Measurements from ENCODE around the gene KLHL10. TPM values are rescaled to one million over a fixed set of nuclear protein-coding genes. Genes with fewer than 3 reads are reported as not detected.

KLHL10 gene
- total RNA-seq, 1 experiment from 2014 or later, result not detected

GRCh38 chr17:41794540-41794975 lies 43.1 kb upstream of the KLHL10 start:
- ChIA-PET POLR2A (interaction anchor here (0.7 to 24.1 kb wide), 7 partner anchors 13 to 105 kb away, joined by 3 to 599 read pairs (median 8); partner anchors contain the start of genes EIF1, FKBP10, HAP1 and JUP), CTCF (interaction anchor here (1.6 kb wide), 1 partner anchor 8 kb away, joined by 8 read pairs; the partner anchor contains the start of gene JUP)
- intact Hi-C loops (cut with micrococcal nuclease), result no loop called here
- H3K4me1 Mint-ChIP-seq (ENCODE audit: insufficient read depth, unreplicated experiment), result peaks cover 25% of the 10 kb centered on the region
- BruUV-seq (replicated peaks), result no TSS peak
- H3K27me3 Mint-ChIP-seq (ENCODE audit: insufficient read depth, unreplicated experiment), result no peaks in the 10 kb centered on the region
- H3K9me3 Mint-ChIP-seq (ENCODE audit: unreplicated experiment), result no peaks in the 10 kb centered on the region
- H3K27ac Mint-ChIP-seq (ENCODE audit: low read depth, unreplicated experiment), result peak overlapping the region; percentile 23
- DNase-seq (ENCODE audit: unreplicated experiment), result no peak
- TF ChIP-seq CTCF (IDR thresholded peaks at IDR 0.05; ENCODE audit: unreplicated experiment), result no peak
- no peaks in the 10 kb centered on the region for H3K36me3 Mint-ChIP-seq (ENCODE audit: insufficient read depth, unreplicated experiment)
- H3K4me3 Mint-ChIP-seq (ENCODE audit: unreplicated experiment), result no peak overlapping the region

- no peak for DNase-seq (ENCODE audit: unreplicated experiment)
Measured at GRCh38 chr17:41796121-41796895, 41.3 kb upstream of the KLHL10 start.

GRCh38 chr17:41797377-41797776 lies 40.2 kb upstream of the KLHL10 start:
- peaks cover 39% of the 10 kb centered on the region for H3K4me1 Mint-ChIP-seq (ENCODE audit: insufficient read depth, unreplicated experiment)
- intact Hi-C loops (cut with micrococcal nuclease), result no loop called here
- BruUV-seq (replicated peaks), result no TSS peak
- H3K9me3 Mint-ChIP-seq (ENCODE audit: unreplicated experiment), result no peaks in the 10 kb centered on the region
- ChIA-PET CTCF (no interaction called here), POLR2A (interaction anchor here (1.1 to 24.1 kb wide), 2 partner anchors 16 to 109 kb away, joined by 3 to 599 read pairs; partner anchors contain the start of genes EIF1 and JUP)
- H3K36me3 Mint-ChIP-seq (ENCODE audit: insufficient read depth, unreplicated experiment), result peaks cover 13% of the 10 kb centered on the region
- no peak overlapping the region for H3K27ac Mint-ChIP-seq (ENCODE audit: low read depth, unreplicated experiment)
- no peak for DNase-seq (ENCODE audit: unreplicated experiment)
- no peak for TF ChIP-seq CTCF (IDR thresholded peaks at IDR 0.05; ENCODE audit: unreplicated experiment)
- no peak overlapping the region for H3K4me3 Mint-ChIP-seq (ENCODE audit: unreplicated experiment)
- H3K27me3 Mint-ChIP-seq (ENCODE audit: insufficient read depth, unreplicated experiment), result no peaks in the 10 kb centered on the region

More at GRCh38 chr17:41796121-41796895, 41.3 kb upstream of the KLHL10 start:
- no peaks in the 10 kb centered on the region for H3K27me3 Mint-ChIP-seq (ENCODE audit: insufficient read depth, unreplicated experiment)
- ChIA-PET CTCF (interaction anchor here (0.9 kb wide), 1 partner anchor 11 kb away, joined by 5 read pairs; no protein-coding TSS in a partner anchor), POLR2A (interaction anchor here (0.6 to 24.1 kb wide), 2 partner anchors 15 to 235 kb away, joined by 3 to 599 read pairs; partner anchors contain the start of gene JUP)
- no peaks in the 10 kb centered on the region for H3K9me3 Mint-ChIP-seq (ENCODE audit: unreplicated experiment)
- peaks cover 38% of the 10 kb centered on the region for H3K4me1 Mint-ChIP-seq (ENCODE audit: insufficient read depth, unreplicated experiment)
- no TSS peak for BruUV-seq (replicated peaks)
- intact Hi-C loops (cut with micrococcal nuclease), result no loop called here
- H3K4me3 Mint-ChIP-seq (ENCODE audit: unreplicated experiment), result no peak overlapping the region
- peaks cover 4% of the 10 kb centered on the region for H3K36me3 Mint-ChIP-seq (ENCODE audit: insufficient read depth, unreplicated experiment)
- no peak for TF ChIP-seq CTCF (IDR thresholded peaks at IDR 0.05; ENCODE audit: unreplicated experiment)
- H3K27ac Mint-ChIP-seq (ENCODE audit: low read depth, unreplicated experiment), result no peak overlapping the region

- Mint-ChIP-seq H3K9me3 (ENCODE audit: unreplicated experiment) (no peaks in the 10 kb centered on the region), H3K4me3 (ENCODE audit: unreplicated experiment) (no peak overlapping the region), H3K27ac (ENCODE audit: low read depth, unreplicated experiment) (peak overlapping the region; percentile 89), H3K27me3 (ENCODE audit: insufficient read depth, unreplicated experiment) (no peaks in the 10 kb centered on the region), H3K36me3 (ENCODE audit: insufficient read depth, unreplicated experiment) (peaks cover 17% of the 10 kb centered on the region), H3K4me1 (ENCODE audit: insufficient read depth, unreplicated experiment) (peaks cover 22% of the 10 kb centered on the region)
- CTCF ChIA-PET, result interaction anchor here (0.6 to 5.3 kb wide), 5 partner anchors 10 to 218 kb away, joined by 3 to 73 read pairs (median 3); partner anchors contain the start of genes DNAJC7, EIF1 and JUP
- intact Hi-C loops (cut with micrococcal nuclease), result no loop called here
- POLR2A ChIA-PET, result interaction anchor here (0.6 to 24.1 kb wide), 5 partner anchors 12 to 944 kb away, joined by 3 to 599 read pairs (median 9); partner anchors contain the start of genes EIF1, JUP and P3H4
- no peak for TF ChIP-seq CTCF (IDR thresholded peaks at IDR 0.05; ENCODE audit: unreplicated experiment)
- no TSS peak for BruUV-seq (replicated peaks)
- peak; percentile 47 for DNase-seq (ENCODE audit: unreplicated experiment)
Measured at GRCh38 chr17:41799366-41799765, 38.3 kb upstream of the KLHL10 start.
